ENCODE measurements around the gene JPH2.

JPH2 gene

DNA sequence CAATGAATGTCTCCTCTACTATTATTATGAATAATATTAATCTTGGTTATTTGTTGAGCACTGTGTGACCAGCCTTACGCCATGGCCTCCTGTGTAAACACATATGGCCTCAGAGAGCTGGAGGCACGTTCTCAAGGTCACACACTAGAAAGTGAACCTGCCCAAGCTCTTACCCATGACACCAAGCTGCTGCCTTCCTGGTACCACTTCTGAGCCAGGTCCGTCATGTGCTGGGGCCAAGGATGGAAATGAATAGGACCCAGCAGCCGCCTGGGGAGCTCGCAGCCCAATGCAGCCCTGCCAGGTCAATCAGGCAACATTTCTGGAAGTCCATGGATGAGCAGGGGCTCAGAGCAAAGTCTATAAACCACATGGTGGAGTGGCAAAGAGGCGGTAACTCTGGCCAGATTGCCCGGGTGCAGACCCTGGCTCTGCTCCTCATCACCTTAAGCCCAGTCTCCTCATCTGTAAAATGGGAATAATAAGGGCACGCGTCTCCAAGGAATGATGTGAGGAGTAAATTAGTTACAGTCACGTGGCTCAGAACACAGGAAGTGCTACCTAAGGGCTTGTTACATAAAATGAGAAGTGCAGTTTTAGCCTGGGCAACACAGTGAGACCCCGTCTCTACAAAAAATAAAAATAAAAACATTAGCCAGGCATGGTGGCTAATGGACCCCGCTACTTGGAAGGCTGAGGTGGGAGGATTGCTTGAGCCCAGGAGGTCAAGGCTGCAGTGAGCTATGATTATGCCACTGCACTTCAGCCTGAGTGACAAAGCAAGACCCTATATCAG is 61.5 kb downstream of the JPH2 start:
- TF ChIP-seq, protein P1, sequence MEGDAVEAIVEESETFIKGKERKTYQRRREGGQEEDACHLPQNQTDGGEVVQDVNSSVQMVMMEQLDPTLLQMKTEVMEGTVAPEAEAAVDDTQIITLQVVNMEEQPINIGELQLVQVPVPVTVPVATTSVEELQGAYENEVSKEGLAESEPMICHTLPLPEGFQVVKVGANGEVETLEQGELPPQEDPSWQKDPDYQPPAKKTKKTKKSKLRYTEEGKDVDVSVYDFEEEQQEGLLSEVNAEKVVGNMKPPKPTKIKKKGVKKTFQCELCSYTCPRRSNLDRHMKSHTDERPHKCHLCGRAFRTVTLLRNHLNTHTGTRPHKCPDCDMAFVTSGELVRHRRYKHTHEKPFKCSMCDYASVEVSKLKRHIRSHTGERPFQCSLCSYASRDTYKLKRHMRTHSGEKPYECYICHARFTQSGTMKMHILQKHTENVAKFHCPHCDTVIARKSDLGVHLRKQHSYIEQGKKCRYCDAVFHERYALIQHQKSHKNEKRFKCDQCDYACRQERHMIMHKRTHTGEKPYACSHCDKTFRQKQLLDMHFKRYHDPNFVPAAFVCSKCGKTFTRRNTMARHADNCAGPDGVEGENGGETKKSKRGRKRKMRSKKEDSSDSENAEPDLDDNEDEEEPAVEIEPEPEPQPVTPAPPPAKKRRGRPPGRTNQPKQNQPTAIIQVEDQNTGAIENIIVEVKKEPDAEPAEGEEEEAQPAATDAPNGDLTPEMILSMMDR (IDR thresholded peaks at IDR 0.05; ENCODE audit: low read depth, low read length, missing control alignments) = no peak
- DNase-seq = no peak
- Histone ChIP-seq H3K4me3 (ENCODE audit: low read depth, low read length) (no peak overlapping the region), H3K36me3 (replicated peaks) (no peaks in the 10 kb centered on the region), H3K27me3 (replicated peaks) (no peaks in the 10 kb centered on the region), H3K27ac (no peak overlapping the region)
- in situ Hi-C loops (cut with HindIII; ENCODE audit: low pct_ligation_motif_present, low sequenced_read_pairs) = no loop called here

DNA sequence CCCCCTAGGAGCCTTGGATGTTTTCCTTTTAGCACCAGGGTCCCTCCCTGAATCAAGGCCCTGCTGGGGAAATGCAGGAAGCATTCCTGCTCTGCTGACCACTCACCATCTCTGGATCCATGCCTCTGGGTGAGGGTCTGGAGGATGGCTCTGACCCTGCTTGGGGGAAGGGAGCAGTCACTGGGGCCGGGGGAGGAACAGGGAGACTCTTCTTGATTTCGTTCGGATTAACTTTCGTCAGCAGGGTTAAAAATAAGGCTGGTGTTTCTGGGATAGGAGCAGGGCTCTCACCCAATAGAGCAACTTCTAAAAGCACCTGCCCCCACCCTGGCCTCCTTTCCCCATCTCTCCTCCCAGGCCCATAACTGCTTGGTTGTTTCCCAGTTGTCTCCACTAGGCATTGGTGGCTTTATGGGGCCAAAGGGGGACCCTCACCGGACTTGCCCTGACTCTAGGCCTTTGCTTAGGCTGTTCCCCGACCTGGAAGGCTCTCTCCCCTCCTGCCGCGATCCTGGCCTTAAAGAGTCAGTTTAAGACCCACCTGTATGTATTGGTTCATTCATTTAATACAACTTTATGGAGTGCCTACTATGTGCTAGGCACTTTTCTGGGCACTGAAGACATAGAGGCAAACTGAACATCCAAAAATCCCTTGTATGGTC is 63.0 kb downstream of the JPH2 start:
- in situ Hi-C loops (cut with HindIII; ENCODE audit: low pct_ligation_motif_present, low sequenced_read_pairs) = no loop called here
- H3K27ac ChIP-seq = no peak overlapping the region
- DNase-seq = no peak
- TF ChIP-seq, protein P1 (IDR thresholded peaks at IDR 0.05; ENCODE audit: low read depth, low read length, missing control alignments) = no peak
- no peaks in the 10 kb centered on the region for H3K36me3 ChIP-seq (replicated peaks)
- no peak overlapping the region for H3K4me3 ChIP-seq (ENCODE audit: low read depth, low read length)
- no peaks in the 10 kb centered on the region for H3K27me3 ChIP-seq (replicated peaks)

DNA sequence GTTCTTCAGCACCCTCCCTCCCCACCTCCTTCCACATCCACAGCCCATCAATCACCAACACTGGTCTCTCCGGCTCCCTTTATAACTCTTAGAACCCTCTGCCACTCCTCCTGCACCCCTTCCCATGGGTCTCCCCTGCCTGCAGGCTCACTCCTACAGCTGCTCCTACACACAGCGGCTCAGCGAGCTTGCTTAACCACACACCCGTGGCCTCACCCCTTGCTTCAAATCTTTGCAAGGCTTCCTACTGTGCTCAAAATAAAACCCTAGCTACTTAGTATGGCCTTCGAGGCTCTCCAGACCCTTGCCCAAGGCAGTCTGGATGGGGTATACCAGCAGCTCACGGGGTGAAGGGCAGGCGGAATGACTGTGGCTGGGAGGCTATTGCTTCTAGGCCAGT is 63.7 kb downstream of the JPH2 start:
- H3K36me3 ChIP-seq (replicated peaks) = no peaks in the 10 kb centered on the region
- in situ Hi-C loops (cut with HindIII; ENCODE audit: low pct_ligation_motif_present, low sequenced_read_pairs) = no loop called here
- no peak overlapping the region for H3K4me3 ChIP-seq (ENCODE audit: low read depth, low read length)
- H3K27me3 ChIP-seq (replicated peaks) = no peaks in the 10 kb centered on the region
- TF ChIP-seq, protein P1 (IDR thresholded peaks at IDR 0.05; ENCODE audit: low read depth, low read length, missing control alignments) = no peak
- H3K27ac ChIP-seq = no peak overlapping the region
- no peak for DNase-seq

DNA sequence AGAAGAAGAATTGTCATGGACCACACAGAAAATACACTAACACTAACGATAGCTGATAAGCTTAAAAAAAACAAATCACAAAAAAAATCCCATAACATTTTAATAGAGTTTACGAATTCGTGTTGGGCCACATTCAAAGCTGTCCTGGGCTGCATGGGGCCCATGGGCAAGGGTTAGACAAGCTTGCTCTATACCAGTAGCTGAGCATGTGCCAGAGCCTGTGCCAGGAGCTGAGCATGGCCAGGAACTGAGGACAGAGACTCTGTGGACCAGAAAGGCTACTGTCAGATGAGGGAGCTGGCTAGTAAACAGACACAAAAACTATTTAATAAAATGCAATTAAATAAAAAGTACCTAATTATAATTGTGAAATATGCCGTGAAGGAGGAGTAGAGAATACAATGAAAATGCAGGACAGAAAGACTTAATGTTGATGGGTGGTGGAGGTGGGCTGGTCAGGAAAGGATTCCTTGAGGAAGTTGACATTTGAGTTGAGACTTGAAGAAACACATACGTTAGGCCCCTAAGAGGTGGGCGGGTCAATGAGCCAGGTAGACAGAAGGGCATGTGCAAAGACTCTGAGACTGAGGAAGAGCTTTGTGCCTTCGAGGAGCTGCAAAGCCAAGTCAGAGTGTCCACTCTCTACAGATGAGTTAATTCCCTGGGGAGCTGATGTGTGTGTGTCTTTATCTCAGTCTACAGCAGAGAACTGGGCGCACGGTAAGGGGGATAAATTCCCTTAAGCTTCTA is 66.1 kb downstream of the JPH2 start:
- Histone ChIP-seq H3K27ac (no peak overlapping the region), H3K4me3 (ENCODE audit: low read depth, low read length) (no peak overlapping the region), H3K36me3 (replicated peaks) (no peaks in the 10 kb centered on the region), H3K27me3 (replicated peaks) (no peaks in the 10 kb centered on the region)
- no peak for DNase-seq
- TF ChIP-seq, protein P1 (IDR thresholded peaks at IDR 0.05; ENCODE audit: low read depth, low read length, missing control alignments) = no peak
- in situ Hi-C loops (cut with HindIII; ENCODE audit: low pct_ligation_motif_present, low sequenced_read_pairs) = no loop called here

DNA sequence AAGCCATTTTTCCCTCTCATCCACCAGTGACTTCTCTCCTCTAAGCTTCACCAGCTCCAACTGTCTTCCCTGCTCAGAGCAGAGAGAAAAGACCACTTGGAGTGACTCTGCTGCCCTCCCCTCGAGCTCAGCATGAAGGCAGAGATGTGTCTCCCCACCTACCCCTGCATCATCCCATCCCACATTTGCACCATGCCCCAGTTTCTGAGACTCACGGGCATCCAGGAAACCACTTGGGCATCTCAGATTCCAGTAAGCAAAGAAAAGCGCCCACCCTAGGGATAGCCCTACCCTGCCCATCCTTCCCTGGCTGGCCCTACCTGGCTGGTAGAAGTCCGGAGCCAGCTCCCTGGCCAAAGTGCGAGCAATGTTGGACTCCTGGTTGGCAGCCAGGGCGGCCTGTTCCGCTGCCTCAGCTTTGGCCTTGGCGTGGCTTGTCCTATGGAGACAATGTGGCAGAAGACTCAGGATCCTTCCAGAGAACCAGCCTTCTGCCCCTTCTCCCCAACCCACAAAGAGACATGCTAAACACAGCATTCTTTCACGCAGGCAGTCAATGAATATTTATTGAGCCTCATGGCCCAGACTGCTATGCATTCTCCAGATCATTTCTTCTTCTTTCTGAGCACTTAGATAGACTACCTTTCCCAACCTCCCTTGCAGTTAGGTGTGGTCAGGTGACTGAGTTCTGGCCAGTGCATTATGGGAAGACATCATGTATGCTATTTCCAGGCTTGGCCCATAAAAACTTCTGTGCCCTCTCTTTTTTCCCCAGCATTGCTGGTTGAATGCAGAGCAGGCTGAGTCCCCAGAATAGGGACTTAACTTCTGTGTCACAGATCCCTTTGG is 68.6 kb downstream of the JPH2 start:
- H3K27ac ChIP-seq = no peak overlapping the region
- no peak for DNase-seq
- H3K36me3 ChIP-seq (replicated peaks) = no peaks in the 10 kb centered on the region
- TF ChIP-seq, protein P1 (IDR thresholded peaks at IDR 0.05; ENCODE audit: low read depth, low read length, missing control alignments) = no peak
- in situ Hi-C loops (cut with HindIII; ENCODE audit: low pct_ligation_motif_present, low sequenced_read_pairs) = no loop called here
- H3K4me3 ChIP-seq (ENCODE audit: low read depth, low read length) = no peak overlapping the region
- no peaks in the 10 kb centered on the region for H3K27me3 ChIP-seq (replicated peaks)
